Astrocyte (in vitro differentiated cells and primary cell): ENCODE results near the gene AP5Z1. TPM values are rescaled to one million over a fixed set of nuclear protein-coding genes. Genes with fewer than 3 reads are reported as not detected.

Source experiments
- DNase-seq: peaks from one replicate; pipeline ENCODE4 v3.0.0-alpha.2; 2010; ENCODE audit warnings: low read depth
- FAIRE-seq: peaks from 2 replicates; lab custom pipeline; 2011; peaks lifted over from hg19 to GRCh38; lab: Jason Lieb, UNC
- H2AFZ ChIP-seq: 2 replicates; pipeline ENCODE4 v1.6.0; 2012; ENCODE audit warnings: low read depth, low read length, inconsistent platforms
- H3K27ac ChIP-seq: 2 replicates; pipeline ENCODE4 v1.5.1; 2011; ENCODE audit warnings: low read depth, low read length, inconsistent platforms
- H3K27me3 ChIP-seq: 2 replicates; pipeline ENCODE4 v1.6.0; 2011; ENCODE audit warnings: low read length, inconsistent platforms; ENCODE audit not compliant: insufficient read depth
- H3K36me3 ChIP-seq: 2 replicates; pipeline ENCODE4 v1.5.1; 2011; ENCODE audit warnings: low read length, inconsistent platforms; ENCODE audit not compliant: insufficient read depth
- H3K4me1 ChIP-seq: 2 replicates; pipeline ENCODE4 v1.5.1; 2011; ENCODE audit warnings: low read length, inconsistent platforms; ENCODE audit not compliant: insufficient read depth
- H3K4me2 ChIP-seq: 2 replicates; pipeline ENCODE4 v1.6.0; 2012; ENCODE audit warnings: low read length, inconsistent platforms
- H3K4me3 ChIP-seq: 2 replicates; pipeline ENCODE4 v1.5.1; 2011; ENCODE audit warnings: low read depth, mild to moderate bottlenecking, low read length, inconsistent platforms; ENCODE audit not compliant: insufficient read depth
- H3K79me2 ChIP-seq: 2 replicates; pipeline ENCODE4 v1.6.0; 2012; ENCODE audit warnings: mild to moderate bottlenecking, low read length, inconsistent platforms; ENCODE audit not compliant: insufficient read depth
- H3K9ac ChIP-seq: 2 replicates; pipeline ENCODE4 v1.6.0; 2012; ENCODE audit warnings: mild to moderate bottlenecking, low read length, inconsistent platforms
- H3K9me3 ChIP-seq: 2 replicates; pipeline ENCODE4 v1.5.1; 2012; ENCODE audit warnings: low read depth, mild to moderate bottlenecking, low read length, inconsistent platforms; ENCODE audit not compliant: insufficient read depth
- H4K20me1 ChIP-seq: 2 replicates; pipeline ENCODE4 v1.6.0; 2012; ENCODE audit warnings: low read length, inconsistent platforms; ENCODE audit not compliant: insufficient read depth
- H3K27ac Mint-ChIP-seq: one replicate; pipeline ENCODE4 v1.8.0; 2021; ENCODE audit warnings: mild to moderate bottlenecking, mixed read lengths; ENCODE audit not compliant: unreplicated experiment
- H3K27me3 Mint-ChIP-seq: one replicate; pipeline ENCODE4 v1.8.0; 2021; ENCODE audit warnings: low read depth, mixed read lengths; ENCODE audit not compliant: unreplicated experiment
- H3K36me3 Mint-ChIP-seq: one replicate; pipeline ENCODE4 v1.8.0; 2021; ENCODE audit warnings: low read depth, mixed read lengths; ENCODE audit not compliant: unreplicated experiment
- H3K4me1 Mint-ChIP-seq: one replicate; pipeline ENCODE4 v1.8.0; 2021; ENCODE audit warnings: low read depth, mixed read lengths; ENCODE audit not compliant: unreplicated experiment
- H3K4me3 Mint-ChIP-seq: one replicate; pipeline ENCODE4 v1.8.0; 2021; ENCODE audit warnings: mild to moderate bottlenecking, moderate library complexity, mixed read lengths; ENCODE audit not compliant: unreplicated experiment
- H3K9me3 Mint-ChIP-seq: one replicate; pipeline ENCODE4 v1.8.0; 2021; ENCODE audit warnings: mild to moderate bottlenecking, mixed read lengths; ENCODE audit not compliant: unreplicated experiment
- CTCF ChIP-seq: IDR thresholded peaks from 2 replicates; pipeline ENCODE4 v1.5.1; 2011; ENCODE audit warnings: low read depth, mild to moderate bottlenecking, inconsistent platforms, low read length, moderate library complexity; ENCODE audit not compliant: insufficient read depth
- EZH2 ChIP-seq: IDR thresholded peaks from 2 replicates; pipeline ENCODE4 v1.6.1; 2012; ENCODE audit warnings: mild to moderate bottlenecking, low read length, inconsistent platforms; ENCODE audit not compliant: insufficient read depth
- total RNA-seq: library from RNA; stranded (reverse); gene quantifications from 2 replicates; pipeline ENCODE4 v1.2.1, GENCODE V29; 2021

AP5Z1 gene
- total RNA-seq, 1 donor from 2014 or later = 75.6 TPM

DNA sequence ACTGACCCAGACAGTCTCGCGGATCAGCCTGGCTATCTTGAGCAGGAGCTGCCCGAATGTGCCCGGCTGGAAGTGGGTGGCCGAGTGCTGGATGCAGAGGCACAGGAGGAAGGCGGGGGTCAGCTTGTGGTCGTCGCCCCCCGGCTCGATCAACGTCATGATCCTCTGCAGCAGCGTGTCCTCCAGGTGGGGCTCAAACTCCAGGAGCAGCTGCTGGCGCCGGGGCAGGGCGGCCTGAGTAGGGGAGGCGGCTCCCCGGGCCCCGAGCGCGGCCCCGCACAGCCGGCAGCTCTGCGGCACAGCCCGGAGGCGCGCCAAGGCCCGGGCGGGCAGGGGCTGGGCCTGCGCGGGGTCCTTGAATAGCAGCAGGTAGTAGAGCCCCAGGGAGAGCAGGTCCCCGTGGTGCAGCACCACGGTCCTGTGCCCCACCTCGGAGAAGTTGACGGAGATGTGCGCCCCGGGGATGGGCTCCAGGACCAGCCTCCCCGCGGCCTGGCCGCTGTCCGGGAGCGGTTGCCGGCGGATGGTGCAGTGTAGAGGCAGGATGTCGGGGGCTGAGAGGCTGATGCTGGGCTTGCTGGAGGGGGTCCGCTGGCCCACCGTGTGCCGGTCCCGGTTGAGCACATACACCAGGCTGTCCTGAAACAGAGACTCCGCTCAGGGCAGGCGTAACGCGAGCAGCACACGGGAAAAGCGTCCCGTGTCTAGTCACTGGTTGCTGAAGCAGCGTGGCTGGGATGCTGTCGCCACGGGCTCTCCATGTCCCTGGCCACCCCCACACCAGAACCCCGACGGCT lies 59.4 kb downstream of the AP5Z1 start:
- Histone ChIP-seq H3K9ac (no peak overlapping the region), H3K9me3 (no peaks in the 10 kb centered on the region), H3K79me2 (no peaks in the 10 kb centered on the region), H3K36me3 (no peaks in the 10 kb centered on the region), H4K20me1 (no peaks in the 10 kb centered on the region), H3K4me3 (no peak overlapping the region), H3K27ac (no peak overlapping the region), H3K27me3 (no peaks in the 10 kb centered on the region), H2AFZ (no peak overlapping the region), H3K4me1 (no peaks in the 10 kb centered on the region), H3K4me2 (no peak overlapping the region)
- TF ChIP-seq CTCF = no peak
- TF ChIP-seq EZH2 = no peak
- Mint-ChIP-seq H3K4me3 (no peak overlapping the region), H3K36me3 (no peaks in the 10 kb centered on the region), H3K27me3 (peaks cover 17% of the 10 kb centered on the region), H3K9me3 (no peaks in the 10 kb centered on the region), H3K4me1 (peaks cover 6% of the 10 kb centered on the region), H3K27ac (no peak overlapping the region)
- FAIRE-seq (no peak), DNase-seq (no peak)

DNA sequence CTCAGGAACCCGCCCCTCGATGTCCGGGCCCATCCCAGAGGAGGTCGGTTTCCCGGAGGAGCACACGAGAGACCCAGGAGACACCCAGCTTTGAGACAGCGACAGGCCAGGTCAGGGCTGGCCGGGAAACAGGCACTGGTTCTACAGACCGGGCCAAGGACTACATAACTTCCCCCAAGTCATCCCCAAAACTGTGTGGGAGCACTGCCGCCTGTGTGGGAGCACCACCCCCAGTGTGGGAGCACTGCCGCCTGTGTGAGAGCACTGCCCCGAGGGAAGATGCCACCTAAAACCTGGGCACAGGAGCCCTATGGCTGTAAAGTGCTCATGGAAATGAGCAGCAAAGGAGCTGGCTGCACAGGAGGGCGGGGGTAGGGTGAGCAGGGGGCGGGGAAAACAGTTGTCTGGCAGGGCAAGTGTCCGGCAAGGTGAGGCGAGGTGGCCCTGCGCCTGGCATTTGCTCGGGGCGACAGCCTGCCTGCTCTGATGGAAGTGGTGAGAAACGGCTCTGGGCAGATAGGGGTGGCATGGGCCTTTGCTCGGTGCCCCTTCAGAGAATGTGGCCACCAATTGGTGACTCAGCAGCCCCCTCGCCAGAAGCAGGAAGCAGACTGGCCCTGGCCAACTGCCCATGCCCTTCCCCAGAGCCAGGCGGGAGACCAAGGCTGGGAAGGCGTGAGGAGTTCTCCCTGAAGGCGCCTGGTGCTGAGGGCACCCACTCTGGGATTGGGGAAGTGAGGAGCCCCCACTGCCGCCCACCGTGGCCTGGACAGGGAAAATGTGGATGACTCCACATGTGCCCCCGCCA lies 60.2 kb downstream of the AP5Z1 start:
- H3K4me1 Mint-ChIP-seq = peaks cover 6% of the 10 kb centered on the region
- H3K27ac Mint-ChIP-seq = no peak overlapping the region
- no peak overlapping the region for H3K4me3 Mint-ChIP-seq
- DNase-seq = no peak
- H4K20me1 ChIP-seq = no peaks in the 10 kb centered on the region
- no peak overlapping the region for H2AFZ ChIP-seq
- H3K9me3 ChIP-seq = no peaks in the 10 kb centered on the region
- no peaks in the 10 kb centered on the region for H3K79me2 ChIP-seq
- no peak overlapping the region for H3K4me3 ChIP-seq
- H3K4me1 ChIP-seq = no peaks in the 10 kb centered on the region
- no peak overlapping the region for H3K9ac ChIP-seq
- H3K9me3 Mint-ChIP-seq = no peaks in the 10 kb centered on the region
- H3K27me3 ChIP-seq = no peaks in the 10 kb centered on the region
- no peak for TF ChIP-seq CTCF
- TF ChIP-seq EZH2 = no peak
- no peak overlapping the region for H3K4me2 ChIP-seq
- no peak overlapping the region for H3K27ac ChIP-seq
- H3K36me3 ChIP-seq = no peaks in the 10 kb centered on the region
- FAIRE-seq = no peak
- no peaks in the 10 kb centered on the region for H3K36me3 Mint-ChIP-seq
- H3K27me3 Mint-ChIP-seq = peaks cover 12% of the 10 kb centered on the region
